Measurements from ENCODE around the gene GTF3C1. TPM values are rescaled to one million over a fixed set of nuclear protein-coding genes. Genes with fewer than 3 reads are reported as not detected.

Gene GTF3C1
- total and polyA plus RNA-seq, 3 experiments from 2014 or later: 58.6 to 62.7 (median 60.4) TPM

DNA sequence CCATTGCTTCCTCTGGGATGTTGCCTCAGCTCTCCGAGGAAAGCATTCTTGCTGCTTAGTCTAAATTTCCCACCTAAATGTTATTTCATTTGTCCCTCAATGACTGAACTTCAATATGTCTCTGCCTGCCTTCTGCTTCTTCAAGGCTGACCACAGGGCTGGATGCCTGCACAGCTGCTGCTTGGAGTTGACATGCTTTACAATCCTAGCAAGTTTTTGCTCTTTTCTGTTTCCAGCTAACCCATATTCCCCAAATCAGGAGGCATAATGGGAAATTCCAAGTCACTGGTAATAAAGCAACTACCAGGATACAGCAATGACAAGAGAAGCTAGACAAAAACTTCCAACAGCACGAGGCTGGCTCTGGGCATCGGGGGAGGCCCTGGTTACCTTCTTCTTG, 48.9 kb downstream of the GTF3C1 start:
- DNase-seq: no peak
- ChIA-PET CTCF (no interaction called here), POLR2A (no interaction called here)
- Histone ChIP-seq H3K4me1 (ENCODE audit: insufficient read depth, low read length) (no peaks in the 10 kb centered on the region), H3K27ac (ENCODE audit: low read depth, low read length) (no peak overlapping the region), H3K9me3 (ENCODE audit: low read length) (no peaks in the 10 kb centered on the region), H3K27me3 (ENCODE audit: insufficient read depth, low read length, poor library complexity, severe bottlenecking) (no peaks in the 10 kb centered on the region), H3K4me3 (ENCODE audit: low read length) (no peak overlapping the region), H3K36me3 (ENCODE audit: insufficient read depth, low read length) (peaks cover 68% of the 10 kb centered on the region)
- peaks cover 6 to 99% (median 50%) of the 10 kb centered on the region in 3 donors for H3K36me3 Mint-ChIP-seq
- no peaks in the 10 kb centered on the region for H3K4me1 Mint-ChIP-seq
- no peak overlapping the region for H3K4me3 Mint-ChIP-seq
- no peaks in the 10 kb centered on the region for H3K9me3 Mint-ChIP-seq
- peak overlapping the region in 1 of 8 donors; percentile 25 for H3K27ac Mint-ChIP-seq
- H3K27me3 Mint-ChIP-seq: no peaks in the 10 kb centered on the region

DNA sequence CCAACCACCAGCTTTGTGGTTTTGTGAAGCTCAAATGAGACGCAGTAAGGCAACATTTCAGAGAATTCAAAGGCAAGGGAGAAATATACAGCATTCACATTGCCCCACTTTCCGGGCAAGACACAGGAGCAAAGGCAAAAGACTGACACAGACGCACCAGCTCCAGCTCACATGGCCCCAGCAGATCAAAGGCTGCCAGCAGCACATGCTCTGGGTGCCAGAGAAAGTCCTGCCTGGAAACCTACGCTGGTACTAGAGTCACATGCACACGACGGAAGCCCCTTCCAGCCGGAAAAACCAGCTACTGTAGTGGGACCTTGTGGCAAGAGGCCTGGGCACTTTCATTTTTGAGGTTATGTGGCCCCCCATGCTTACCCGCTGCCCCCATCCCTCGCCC, 50.1 kb downstream of the GTF3C1 start:
- no peak overlapping the region for H3K27ac ChIP-seq (ENCODE audit: low read depth, low read length)
- no peaks in the 10 kb centered on the region for H3K9me3 ChIP-seq (ENCODE audit: low read length)
- H3K27me3 Mint-ChIP-seq: no peaks in the 10 kb centered on the region
- H3K27ac Mint-ChIP-seq: peak overlapping the region in 1 of 8 donors; percentile 78
- no peak overlapping the region for H3K4me3 Mint-ChIP-seq
- no peaks in the 10 kb centered on the region for H3K4me1 Mint-ChIP-seq
- H3K9me3 Mint-ChIP-seq: no peaks in the 10 kb centered on the region
- peaks cover 0 to 99% (median 46%) of the 10 kb centered on the region in 3 donors for H3K36me3 Mint-ChIP-seq
- H3K27me3 ChIP-seq (ENCODE audit: insufficient read depth, low read length, poor library complexity, severe bottlenecking): no peaks in the 10 kb centered on the region
- H3K4me3 ChIP-seq (ENCODE audit: low read length): no peak overlapping the region
- no peak for DNase-seq
- ChIA-PET CTCF (no interaction called here), POLR2A (no interaction called here)
- H3K4me1 ChIP-seq (ENCODE audit: insufficient read depth, low read length): no peaks in the 10 kb centered on the region
- H3K36me3 ChIP-seq (ENCODE audit: insufficient read depth, low read length): peaks cover 69% of the 10 kb centered on the region

DNA sequence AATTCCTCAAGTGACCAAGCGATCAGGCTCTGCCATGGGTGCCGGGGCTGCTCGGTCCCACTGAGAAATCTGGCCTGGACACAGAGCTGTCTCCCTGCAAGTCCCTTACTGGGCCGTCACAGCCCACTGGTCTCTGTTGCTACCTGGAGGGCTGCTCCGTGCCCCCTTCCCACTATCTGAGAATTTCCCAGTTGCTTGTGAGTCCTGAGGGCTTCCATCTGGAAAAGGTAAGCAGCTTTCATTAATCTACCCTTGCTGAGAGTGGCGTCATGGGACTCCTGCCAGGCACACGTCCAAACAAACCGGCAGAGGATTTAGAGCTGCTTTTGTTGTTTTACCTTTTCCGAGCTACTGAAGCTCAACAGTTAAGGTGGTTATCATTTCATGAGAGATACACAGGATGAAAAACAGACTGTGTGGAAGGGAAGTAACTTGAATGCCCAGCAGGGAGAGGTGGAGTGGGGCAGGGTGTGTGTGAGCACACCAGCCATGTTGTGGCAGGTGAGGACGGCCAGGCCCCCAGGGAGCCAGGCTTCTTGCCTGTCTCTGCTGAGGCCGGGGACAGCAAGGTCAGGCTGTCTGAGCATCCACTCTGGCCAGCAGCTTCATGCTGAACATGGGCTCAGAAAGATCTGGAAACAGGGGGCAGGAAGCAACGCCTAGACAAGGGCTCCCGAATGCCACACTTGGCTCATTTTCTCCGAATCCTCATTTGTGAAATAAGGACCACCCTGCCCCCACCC, 50.6 kb downstream of the GTF3C1 start:
- Mint-ChIP-seq H3K36me3 (peaks cover 0 to 99% (median 48%) of the 10 kb centered on the region in 3 donors), H3K4me3 (no peak overlapping the region), H3K4me1 (no peaks in the 10 kb centered on the region), H3K27me3 (no peaks in the 10 kb centered on the region), H3K27ac (peak overlapping the region in 1 of 8 donors; percentile 78), H3K9me3 (no peaks in the 10 kb centered on the region)
- ChIA-PET POLR2A (no interaction called here), CTCF (no interaction called here)
- Histone ChIP-seq H3K4me1 (ENCODE audit: insufficient read depth, low read length) (no peaks in the 10 kb centered on the region), H3K36me3 (ENCODE audit: insufficient read depth, low read length) (peaks cover 67% of the 10 kb centered on the region), H3K27ac (ENCODE audit: low read depth, low read length) (no peak overlapping the region), H3K27me3 (ENCODE audit: insufficient read depth, low read length, poor library complexity, severe bottlenecking) (no peaks in the 10 kb centered on the region), H3K4me3 (ENCODE audit: low read length) (no peak overlapping the region), H3K9me3 (ENCODE audit: low read length) (no peaks in the 10 kb centered on the region)
- no peak for DNase-seq

DNA sequence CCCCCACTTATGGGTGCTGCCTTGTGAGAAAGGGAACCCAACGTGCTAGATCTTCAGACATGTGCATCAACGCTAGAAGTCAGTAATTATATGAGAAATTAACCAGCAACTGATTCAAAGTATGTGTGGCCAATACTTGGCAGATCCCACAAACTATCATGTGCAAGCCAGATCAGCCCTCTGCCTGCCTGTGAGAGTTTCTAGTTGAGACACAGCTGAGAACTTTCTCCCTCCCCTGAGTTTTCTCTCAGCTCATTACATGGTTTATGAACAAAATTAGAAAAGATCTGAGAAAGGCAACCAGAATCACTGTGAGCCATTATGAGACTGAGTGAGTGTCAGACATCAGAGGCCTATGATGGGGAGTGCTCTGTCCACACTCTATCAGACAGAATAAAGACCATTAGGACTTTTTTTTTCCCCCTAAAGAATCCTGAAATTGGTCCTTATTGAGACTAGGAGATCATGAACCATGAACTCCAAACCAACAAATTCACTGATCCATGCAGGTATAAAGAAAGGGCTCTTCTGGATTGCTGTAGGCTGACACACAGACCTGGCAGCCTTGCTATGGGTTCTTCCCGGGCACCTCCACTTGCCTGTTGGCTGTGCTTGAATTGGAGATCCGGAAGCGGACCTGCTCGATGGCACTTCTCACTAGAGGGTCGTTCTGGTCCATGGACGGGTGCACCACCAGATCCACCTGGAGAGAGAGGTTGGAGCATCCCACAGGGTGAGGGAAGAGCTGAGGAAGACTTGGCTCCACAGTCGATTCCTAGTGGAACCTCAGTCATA, 51.5 kb downstream of the GTF3C1 start:
- peaks cover 0 to 97% (median 43%) of the 10 kb centered on the region in 3 donors for H3K36me3 Mint-ChIP-seq
- ChIA-PET CTCF (no interaction called here), POLR2A (no interaction called here)
- H3K4me3 Mint-ChIP-seq: no peak overlapping the region
- H3K4me1 Mint-ChIP-seq: no peaks in the 10 kb centered on the region
- H3K27me3 Mint-ChIP-seq: no peaks in the 10 kb centered on the region
- Histone ChIP-seq H3K27ac (ENCODE audit: low read depth, low read length) (no peak overlapping the region), H3K9me3 (ENCODE audit: low read length) (no peaks in the 10 kb centered on the region), H3K4me1 (ENCODE audit: insufficient read depth, low read length) (no peaks in the 10 kb centered on the region), H3K27me3 (ENCODE audit: insufficient read depth, low read length, poor library complexity, severe bottlenecking) (no peaks in the 10 kb centered on the region), H3K4me3 (ENCODE audit: low read length) (no peak overlapping the region), H3K36me3 (ENCODE audit: insufficient read depth, low read length) (peaks cover 58% of the 10 kb centered on the region)
- H3K9me3 Mint-ChIP-seq: no peaks in the 10 kb centered on the region
- H3K27ac Mint-ChIP-seq: peak overlapping the region in 5 of 8 donors; percentile 13 to 64 (median 57)
- DNase-seq: no peak

DNA sequence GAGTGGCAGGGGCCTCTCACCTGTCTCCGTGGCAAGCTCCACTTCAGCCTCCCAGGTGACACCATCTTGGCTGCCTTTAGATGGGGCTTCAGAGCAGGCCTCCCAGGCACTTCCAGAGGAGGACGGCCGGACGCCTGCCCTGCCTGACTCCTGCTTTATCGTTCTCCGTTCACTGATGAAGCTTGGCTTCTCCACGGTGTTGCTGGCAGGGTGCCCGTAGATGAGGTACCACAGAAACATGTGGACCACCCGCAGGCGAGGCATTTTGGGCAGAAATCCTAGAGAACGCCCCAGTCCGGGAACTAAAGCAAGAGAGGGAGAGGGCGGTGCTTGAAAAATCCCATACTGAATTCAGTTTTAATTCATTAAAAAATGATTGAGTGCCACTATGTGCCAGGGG, 54.5 kb downstream of the GTF3C1 start:
- Histone ChIP-seq H3K36me3 (ENCODE audit: insufficient read depth, low read length) (peaks cover 44% of the 10 kb centered on the region), H3K27ac (ENCODE audit: low read depth, low read length) (no peak overlapping the region), H3K4me1 (ENCODE audit: insufficient read depth, low read length) (no peaks in the 10 kb centered on the region), H3K9me3 (ENCODE audit: low read length) (no peaks in the 10 kb centered on the region), H3K27me3 (ENCODE audit: insufficient read depth, low read length, poor library complexity, severe bottlenecking) (no peaks in the 10 kb centered on the region), H3K4me3 (ENCODE audit: low read length) (no peak overlapping the region)
- CTCF ChIA-PET: no interaction called here
- DNase-seq: no peak
- Mint-ChIP-seq H3K4me3 (no peak overlapping the region), H3K9me3 (no peaks in the 10 kb centered on the region), H3K4me1 (peaks cover 4 to 6% (median 5%) of the 10 kb centered on the region in 3 donors), H3K27ac (peak overlapping the region in 1 of 8 donors; percentile 86), H3K36me3 (peaks cover 3 to 97% (median 35%) of the 10 kb centered on the region in 3 donors), H3K27me3 (no peaks in the 10 kb centered on the region)
- POLR2A ChIA-PET: no interaction called here

DNA sequence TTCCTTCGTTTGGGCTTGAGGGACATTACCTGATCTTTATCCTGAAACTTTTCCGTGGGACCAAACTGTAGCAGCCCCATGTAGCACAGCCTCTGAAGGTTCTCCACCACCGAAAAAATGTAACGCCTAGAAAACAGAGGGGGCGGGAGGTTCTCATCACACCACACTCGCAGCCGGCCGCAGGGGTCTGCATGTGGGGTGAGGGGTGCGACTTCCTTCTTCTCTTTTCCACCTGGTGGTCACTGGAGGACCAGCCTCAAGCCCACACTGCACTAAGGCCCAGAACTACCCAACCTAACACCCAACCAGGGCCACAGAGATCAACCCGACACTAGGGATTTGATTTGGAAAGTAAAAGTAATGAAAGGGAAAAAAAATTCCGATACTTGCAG, 57.1 kb downstream of the GTF3C1 start:
- POLR2A ChIA-PET: no interaction called here
- CTCF ChIA-PET: no interaction called here
- H3K27ac ChIP-seq (ENCODE audit: low read depth, low read length): no peak overlapping the region
- Mint-ChIP-seq H3K4me1 (peaks cover 4 to 6% (median 5%) of the 10 kb centered on the region in 3 donors), H3K27ac (peak overlapping the region in 7 of 8 donors; percentile 51 to 94 (median 80)), H3K9me3 (no peaks in the 10 kb centered on the region), H3K4me3 (peak overlapping the region in 2 of 7 donors; percentile 18 to 19), H3K36me3 (peaks cover 10 to 96% (median 35%) of the 10 kb centered on the region in 3 donors), H3K27me3 (no peaks in the 10 kb centered on the region)
- no peak overlapping the region for H3K4me3 ChIP-seq (ENCODE audit: low read length)
- no peaks in the 10 kb centered on the region for H3K4me1 ChIP-seq (ENCODE audit: insufficient read depth, low read length)
- no peak for DNase-seq
- H3K36me3 ChIP-seq (ENCODE audit: insufficient read depth, low read length): peaks cover 38% of the 10 kb centered on the region
- no peaks in the 10 kb centered on the region for H3K9me3 ChIP-seq (ENCODE audit: low read length)
- no peaks in the 10 kb centered on the region for H3K27me3 ChIP-seq (ENCODE audit: insufficient read depth, low read length, poor library complexity, severe bottlenecking)

DNA sequence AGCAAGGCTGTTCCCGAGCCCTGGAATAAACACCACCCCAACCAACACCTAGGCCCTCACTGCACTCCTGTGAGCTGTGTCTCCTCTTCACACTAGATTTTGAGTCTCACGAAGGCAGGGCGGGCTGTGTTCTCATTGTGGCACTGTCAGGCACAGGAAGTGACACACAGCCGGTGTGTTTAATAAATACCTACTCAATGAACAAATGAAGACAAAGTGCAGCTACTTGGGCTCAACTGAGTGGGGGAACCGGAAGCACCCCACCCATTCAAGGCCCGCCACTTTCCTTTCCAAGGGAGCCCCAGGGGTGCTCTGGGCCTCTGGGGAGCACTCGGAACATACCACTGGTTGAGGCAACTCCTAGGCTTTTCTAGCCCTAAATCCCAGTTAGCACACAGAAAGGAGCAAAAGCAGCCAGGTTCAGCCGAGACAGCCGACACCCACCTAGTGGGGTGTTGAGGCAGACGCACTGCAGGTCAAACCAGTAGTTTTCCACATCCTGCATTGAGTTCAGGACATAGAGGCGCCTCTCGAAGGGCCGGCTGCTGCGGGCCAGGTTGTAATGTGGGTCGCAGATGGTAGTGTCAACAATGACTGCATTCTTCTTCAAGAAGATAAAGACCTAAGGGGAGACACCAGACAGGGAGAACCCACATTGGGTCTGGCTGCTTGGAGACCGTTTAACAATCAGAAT, 57.7 kb downstream of the GTF3C1 start:
- Histone ChIP-seq H3K4me1 (ENCODE audit: insufficient read depth, low read length) (no peaks in the 10 kb centered on the region), H3K9me3 (ENCODE audit: low read length) (no peaks in the 10 kb centered on the region), H3K4me3 (ENCODE audit: low read length) (no peak overlapping the region), H3K27ac (ENCODE audit: low read depth, low read length) (no peak overlapping the region), H3K36me3 (ENCODE audit: insufficient read depth, low read length) (peaks cover 37% of the 10 kb centered on the region), H3K27me3 (ENCODE audit: insufficient read depth, low read length, poor library complexity, severe bottlenecking) (no peaks in the 10 kb centered on the region)
- H3K27me3 Mint-ChIP-seq: no peaks in the 10 kb centered on the region
- peak overlapping the region; percentile 51 to 99 (median 88) for H3K27ac Mint-ChIP-seq
- peaks cover 4 to 6% (median 5%) of the 10 kb centered on the region in 3 donors for H3K4me1 Mint-ChIP-seq
- ChIA-PET POLR2A (no interaction called here), CTCF (no interaction called here)
- peaks cover 12 to 94% (median 37%) of the 10 kb centered on the region in 3 donors for H3K36me3 Mint-ChIP-seq
- peak in 1 of 5 donors; percentile 7 for DNase-seq
- no peaks in the 10 kb centered on the region for H3K9me3 Mint-ChIP-seq
- peak overlapping the region in 4 of 7 donors; percentile 23 to 84 (median 32) for H3K4me3 Mint-ChIP-seq

DNA sequence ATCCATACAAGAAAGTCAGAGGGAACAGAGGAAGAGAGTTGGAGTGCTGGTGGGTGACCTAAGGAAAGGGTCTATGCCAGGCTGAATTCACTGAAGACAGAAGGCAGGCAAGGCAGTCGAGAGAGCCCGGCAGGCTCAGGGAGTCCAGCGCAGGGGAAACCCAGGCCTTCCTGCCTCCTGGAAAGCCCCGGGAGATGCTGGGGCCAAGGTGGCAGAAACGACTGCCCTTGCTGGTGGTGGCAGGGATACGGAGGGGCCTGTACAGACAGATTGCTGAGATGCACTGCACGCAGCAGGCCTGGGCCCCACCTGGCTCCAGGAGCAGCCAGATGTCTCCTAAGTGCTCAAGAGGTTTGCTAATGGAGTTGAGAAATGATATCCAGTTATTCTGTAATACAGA, 59.8 kb downstream of the GTF3C1 start:
- no peak overlapping the region for H3K4me3 Mint-ChIP-seq
- Histone ChIP-seq H3K4me1 (ENCODE audit: insufficient read depth, low read length) (no peaks in the 10 kb centered on the region), H3K9me3 (ENCODE audit: low read length) (no peaks in the 10 kb centered on the region), H3K27me3 (ENCODE audit: insufficient read depth, low read length, poor library complexity, severe bottlenecking) (no peaks in the 10 kb centered on the region), H3K36me3 (ENCODE audit: insufficient read depth, low read length) (peaks cover 46% of the 10 kb centered on the region), H3K4me3 (ENCODE audit: low read length) (no peak overlapping the region), H3K27ac (ENCODE audit: low read depth, low read length) (no peak overlapping the region)
- no peak for DNase-seq
- H3K27me3 Mint-ChIP-seq: no peaks in the 10 kb centered on the region
- ChIA-PET CTCF (interaction anchor here (1.1 kb wide), 1 partner anchor 26 kb away, joined by 4 read pairs; no protein-coding TSS in a partner anchor), POLR2A (no interaction called here)
- H3K36me3 Mint-ChIP-seq: peaks cover 19 to 95% (median 41%) of the 10 kb centered on the region in 3 donors
- H3K4me1 Mint-ChIP-seq: peaks cover 4 to 6% (median 5%) of the 10 kb centered on the region in 3 donors
- peak overlapping the region in 2 of 8 donors; percentile 17 to 71 for H3K27ac Mint-ChIP-seq
- no peaks in the 10 kb centered on the region for H3K9me3 Mint-ChIP-seq
